ENCODE results near the gene PAX8. TPM values are rescaled to one million over a fixed set of nuclear protein-coding genes. Genes with fewer than 3 reads are reported as not detected.

The PAX8 gene
- total and polyA plus RNA-seq, 2 of the 13 experiments (the other 11 are each of a cell fraction or from before 2014, with no cell fraction given): 1.5 to 8.8 TPM

DNA sequence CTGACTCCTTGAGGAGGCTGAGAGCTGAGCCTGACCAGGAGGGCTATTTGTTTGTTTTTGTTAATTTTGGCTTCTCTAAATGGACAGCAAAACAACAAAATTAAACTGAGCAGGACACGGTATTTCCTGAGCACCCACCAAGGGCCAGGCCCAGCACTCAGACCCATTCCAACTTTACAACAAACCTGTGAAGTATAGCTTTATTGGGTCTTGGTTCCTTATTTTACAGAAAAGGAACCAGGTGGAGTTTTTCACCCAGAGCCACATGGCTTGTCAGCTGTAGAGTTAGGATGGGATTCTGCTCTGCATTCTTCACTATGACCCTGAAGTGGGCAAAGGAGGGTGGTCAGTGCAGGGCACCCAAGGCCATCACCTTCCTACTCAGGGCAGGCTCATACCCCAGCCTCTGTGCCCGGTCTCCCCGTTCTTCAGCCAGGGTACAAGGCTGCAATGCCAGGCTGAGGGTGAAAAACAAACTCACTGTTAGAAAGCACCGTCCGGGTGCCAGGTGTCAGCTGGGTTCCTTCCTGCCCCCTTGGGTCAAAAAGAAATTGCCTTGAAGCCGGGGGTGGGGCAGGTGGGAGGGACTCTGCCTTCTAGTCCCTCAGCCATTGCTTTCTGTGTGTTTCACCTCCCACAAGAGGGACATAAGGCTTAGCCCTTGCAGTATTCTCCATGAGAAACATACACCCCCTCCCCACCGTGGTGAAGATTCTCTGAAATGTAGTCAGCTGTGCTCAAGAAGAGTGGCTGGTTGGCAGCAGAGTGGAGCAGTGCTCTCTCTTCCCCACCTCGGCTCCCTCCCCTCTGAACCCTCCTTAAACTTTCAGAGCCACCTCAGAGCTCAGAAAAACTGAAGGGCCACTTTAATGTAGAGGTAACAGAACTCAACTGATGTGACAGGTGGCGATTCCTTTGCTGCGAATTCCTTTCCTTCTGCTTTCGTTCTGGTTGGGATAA is 102.7 kb downstream of the PAX8 start:
- Histone ChIP-seq H3K4me3 (replicated peaks in 1 of 3; ENCODE audit: insufficient read depth in 1 of 3, low read depth in 2 of 3, low read length in 3 of 3) (no peak overlapping the region), H3K9ac (ENCODE audit: insufficient read depth, low read depth, low read length) (peak overlapping the region; percentile 48; the same call in 1 of the 2 replicates), H3K9me3 (ENCODE audit: low read length) (no peaks in the 10 kb centered on the region), H3K27me3 (ENCODE audit: control insufficient read depth in 1 of 2, insufficient read depth in 2 of 2, low read length in 2 of 2) (peaks cover 0 to 4% of the 10 kb centered on the region in 2 experiments; a peak in 2 of 5 replicates), H4K20me1 (ENCODE audit: insufficient read depth, low read length) (no peaks in the 10 kb centered on the region), H3K79me2 (ENCODE audit: insufficient read depth, low read length) (no peaks in the 10 kb centered on the region), H3K4me2 (ENCODE audit: low read depth, low read length) (peak overlapping the region; percentile 63; the same call in 1 of the 2 replicates), H3K27ac (ENCODE audit: extremely low read length, insufficient read depth, low read length) (no peak overlapping the region), H2AFZ (ENCODE audit: low read length) (no peak overlapping the region), H3K36me3 (replicated peaks in 1 of 2; ENCODE audit: control insufficient read depth in 1 of 2, insufficient read depth in 2 of 2, low read length in 2 of 2) (no peaks in the 10 kb centered on the region), H3K4me1 (ENCODE audit: insufficient read depth, low read length) (peaks cover 75% of the 10 kb centered on the region)
- in situ Hi-C loops (cut with HindIII; ENCODE audit: extremely low pct_ligation_motif_present, low pct_unique_long_range_greater_than_20kb) (no loop called here), intact Hi-C loops (cut with micrococcal nuclease; ENCODE audit: unreplicated experiment) (no loop called here)
- CTCF ChIA-PET (ENCODE audit: low intra/inter-chr PET ratio, low total read pairs): interaction anchor here (1.1 kb wide), 1 partner anchor 39 kb away, joined by 3 read pairs; no protein-coding TSS in a partner anchor
- TSS peak; percentile 38 for BruUV-seq (replicated peaks)
- no peak for FAIRE-seq
- ATAC-seq: no peak
- WGBS (ENCODE audit: low lambda C conversion rate): 66% methylated on average over 11 of the region's 11 CpGs
- POLR2A ChIA-PET: interaction anchor here (1.1 to 5.2 kb wide), 5 partner anchors 9 to 37 kb away, joined by 4 to 36 read pairs (median 26); no protein-coding TSS in a partner anchor
- DNase-seq (ENCODE audit: low spot score): no peak
- TF ChIP-seq HDAC1 (CRISPR knock-in tag; IDR thresholded peaks at IDR 0.05) (0 out of 2 replicates have a peak, but pooled peaks have one; percentile 2), SP140L (CRISPR knock-in tag; IDR thresholded peaks at IDR 0.05; ENCODE audit: borderline replicate concordance) (no peak), ZNF124 (CRISPR knock-in tag; IDR thresholded peaks at IDR 0.05) (no peak), ZFP90 (CRISPR knock-in tag; IDR thresholded peaks at IDR 0.05; ENCODE audit: borderline replicate concordance) (no peak), KLF13 (CRISPR knock-in tag; IDR thresholded peaks at IDR 0.05) (no peak), TOPORS (CRISPR knock-in tag; IDR thresholded peaks at IDR 0.05) (no peak), ZNF850 (CRISPR knock-in tag; conservative IDR thresholded peaks at IDR 0.05) (no peak), RFX1 (IDR thresholded peaks at IDR 0.05) (no peak), SAFB2 (CRISPR knock-in tag; IDR thresholded peaks at IDR 0.05; ENCODE audit: borderline replicate concordance, low read depth) (no peak), ATM (IDR thresholded peaks at IDR 0.05; ENCODE audit: borderline replicate concordance) (no peak), ZBTB7B (CRISPR knock-in tag; IDR thresholded peaks at IDR 0.05) (0 out of 2 replicates have a peak, but pooled peaks have one; percentile 24), ZBTB1 (CRISPR knock-in tag; IDR thresholded peaks at IDR 0.05; ENCODE audit: borderline replicate concordance) (no peak)
- TF ChIP-seq, protein P1, sequence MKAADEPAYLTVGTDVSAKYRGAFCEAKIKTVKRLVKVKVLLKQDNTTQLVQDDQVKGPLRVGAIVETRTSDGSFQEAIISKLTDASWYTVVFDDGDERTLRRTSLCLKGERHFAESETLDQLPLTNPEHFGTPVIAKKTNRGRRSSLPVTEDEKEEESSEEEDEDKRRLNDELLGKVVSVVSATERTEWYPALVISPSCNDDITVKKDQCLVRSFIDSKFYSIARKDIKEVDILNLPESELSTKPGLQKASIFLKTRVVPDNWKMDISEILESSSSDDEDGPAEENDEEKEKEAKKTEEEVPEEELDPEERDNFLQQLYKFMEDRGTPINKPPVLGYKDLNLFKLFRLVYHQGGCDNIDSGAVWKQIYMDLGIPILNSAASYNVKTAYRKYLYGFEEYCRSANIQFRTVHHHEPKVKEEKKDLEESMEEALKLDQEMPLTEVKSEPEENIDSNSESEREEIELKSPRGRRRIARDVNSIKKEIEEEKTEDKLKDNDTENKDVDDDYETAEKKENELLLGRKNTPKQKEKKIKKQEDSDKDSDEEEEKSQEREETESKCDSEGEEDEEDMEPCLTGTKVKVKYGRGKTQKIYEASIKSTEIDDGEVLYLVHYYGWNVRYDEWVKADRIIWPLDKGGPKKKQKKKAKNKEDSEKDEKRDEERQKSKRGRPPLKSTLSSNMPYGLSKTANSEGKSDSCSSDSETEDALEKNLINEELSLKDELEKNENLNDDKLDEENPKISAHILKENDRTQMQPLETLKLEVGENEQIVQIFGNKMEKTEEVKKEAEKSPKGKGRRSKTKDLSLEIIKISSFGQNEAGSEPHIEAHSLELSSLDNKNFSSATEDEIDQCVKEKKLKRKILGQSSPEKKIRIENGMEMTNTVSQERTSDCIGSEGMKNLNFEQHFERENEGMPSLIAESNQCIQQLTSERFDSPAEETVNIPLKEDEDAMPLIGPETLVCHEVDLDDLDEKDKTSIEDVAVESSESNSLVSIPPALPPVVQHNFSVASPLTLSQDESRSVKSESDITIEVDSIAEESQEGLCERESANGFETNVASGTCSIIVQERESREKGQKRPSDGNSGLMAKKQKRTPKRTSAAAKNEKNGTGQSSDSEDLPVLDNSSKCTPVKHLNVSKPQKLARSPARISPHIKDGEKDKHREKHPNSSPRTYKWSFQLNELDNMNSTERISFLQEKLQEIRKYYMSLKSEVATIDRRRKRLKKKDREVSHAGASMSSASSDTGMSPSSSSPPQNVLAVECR (CRISPR knock-in tag; IDR thresholded peaks at IDR 0.05; ENCODE audit: borderline replicate concordance): 0 out of 2 replicates have a peak, but pooled peaks have one; percentile 20
- TF ChIP-seq, protein P2, sequence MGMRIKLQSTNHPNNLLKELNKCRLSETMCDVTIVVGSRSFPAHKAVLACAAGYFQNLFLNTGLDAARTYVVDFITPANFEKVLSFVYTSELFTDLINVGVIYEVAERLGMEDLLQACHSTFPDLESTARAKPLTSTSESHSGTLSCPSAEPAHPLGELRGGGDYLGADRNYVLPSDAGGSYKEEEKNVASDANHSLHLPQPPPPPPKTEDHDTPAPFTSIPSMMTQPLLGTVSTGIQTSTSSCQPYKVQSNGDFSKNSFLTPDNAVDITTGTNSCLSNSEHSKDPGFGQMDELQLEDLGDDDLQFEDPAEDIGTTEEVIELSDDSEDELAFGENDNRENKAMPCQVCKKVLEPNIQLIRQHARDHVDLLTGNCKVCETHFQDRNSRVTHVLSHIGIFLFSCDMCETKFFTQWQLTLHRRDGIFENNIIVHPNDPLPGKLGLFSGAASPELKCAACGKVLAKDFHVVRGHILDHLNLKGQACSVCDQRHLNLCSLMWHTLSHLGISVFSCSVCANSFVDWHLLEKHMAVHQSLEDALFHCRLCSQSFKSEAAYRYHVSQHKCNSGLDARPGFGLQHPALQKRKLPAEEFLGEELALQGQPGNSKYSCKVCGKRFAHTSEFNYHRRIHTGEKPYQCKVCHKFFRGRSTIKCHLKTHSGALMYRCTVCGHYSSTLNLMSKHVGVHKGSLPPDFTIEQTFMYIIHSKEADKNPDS (CRISPR knock-in tag; IDR thresholded peaks at IDR 0.05): no peak
- TF ChIP-seq, protein P3, sequence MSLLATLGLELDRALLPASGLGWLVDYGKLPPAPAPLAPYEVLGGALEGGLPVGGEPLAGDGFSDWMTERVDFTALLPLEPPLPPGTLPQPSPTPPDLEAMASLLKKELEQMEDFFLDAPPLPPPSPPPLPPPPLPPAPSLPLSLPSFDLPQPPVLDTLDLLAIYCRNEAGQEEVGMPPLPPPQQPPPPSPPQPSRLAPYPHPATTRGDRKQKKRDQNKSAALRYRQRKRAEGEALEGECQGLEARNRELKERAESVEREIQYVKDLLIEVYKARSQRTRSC (CRISPR knock-in tag; IDR thresholded peaks at IDR 0.05; ENCODE audit: low read depth): no peak
